ENCODE results near the gene TTC7B. TPM values are rescaled to one million over a fixed set of nuclear protein-coding genes. Genes with fewer than 3 reads are reported as not detected.

TTC7B gene
- total RNA-seq, 1 donor from 2014 or later: 40.4 TPM

DNA sequence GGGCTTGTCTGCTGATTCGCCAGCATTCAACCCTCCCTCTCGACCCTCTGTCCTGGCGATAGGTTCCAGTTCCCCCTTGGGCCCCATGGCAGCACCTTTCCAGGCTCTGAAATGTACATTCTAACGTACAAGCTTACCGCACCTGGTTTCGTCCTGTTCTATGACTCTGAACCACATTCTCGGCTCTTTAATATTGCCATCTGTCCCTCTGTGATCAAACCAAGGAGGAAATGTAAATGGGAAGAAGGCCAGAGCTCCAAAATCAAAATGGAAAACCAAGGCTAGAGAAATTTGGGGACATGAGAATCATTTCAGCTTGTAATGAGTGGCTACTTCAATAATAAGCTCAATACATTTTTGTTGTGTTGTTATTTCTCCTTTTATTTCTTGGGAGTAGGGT lies 117.2 kb downstream of the TTC7B start:
- no peaks in the 10 kb centered on the region for H3K9me3 Mint-ChIP-seq
- H3K27me3 Mint-ChIP-seq: no peaks in the 10 kb centered on the region
- no peak for DNase-seq (ENCODE audit: extremely low spot score, unreplicated experiment)
- no peak overlapping the region for H3K27ac Mint-ChIP-seq
- TF ChIP-seq, protein P1, sequence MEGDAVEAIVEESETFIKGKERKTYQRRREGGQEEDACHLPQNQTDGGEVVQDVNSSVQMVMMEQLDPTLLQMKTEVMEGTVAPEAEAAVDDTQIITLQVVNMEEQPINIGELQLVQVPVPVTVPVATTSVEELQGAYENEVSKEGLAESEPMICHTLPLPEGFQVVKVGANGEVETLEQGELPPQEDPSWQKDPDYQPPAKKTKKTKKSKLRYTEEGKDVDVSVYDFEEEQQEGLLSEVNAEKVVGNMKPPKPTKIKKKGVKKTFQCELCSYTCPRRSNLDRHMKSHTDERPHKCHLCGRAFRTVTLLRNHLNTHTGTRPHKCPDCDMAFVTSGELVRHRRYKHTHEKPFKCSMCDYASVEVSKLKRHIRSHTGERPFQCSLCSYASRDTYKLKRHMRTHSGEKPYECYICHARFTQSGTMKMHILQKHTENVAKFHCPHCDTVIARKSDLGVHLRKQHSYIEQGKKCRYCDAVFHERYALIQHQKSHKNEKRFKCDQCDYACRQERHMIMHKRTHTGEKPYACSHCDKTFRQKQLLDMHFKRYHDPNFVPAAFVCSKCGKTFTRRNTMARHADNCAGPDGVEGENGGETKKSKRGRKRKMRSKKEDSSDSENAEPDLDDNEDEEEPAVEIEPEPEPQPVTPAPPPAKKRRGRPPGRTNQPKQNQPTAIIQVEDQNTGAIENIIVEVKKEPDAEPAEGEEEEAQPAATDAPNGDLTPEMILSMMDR (conservative IDR thresholded peaks at IDR 0.05): no peak
- H3K4me3 Mint-ChIP-seq: no peak overlapping the region
- peaks cover 5% of the 10 kb centered on the region for H3K36me3 Mint-ChIP-seq
- H3K4me1 Mint-ChIP-seq (ENCODE audit: unreplicated experiment): peaks cover 32% of the 10 kb centered on the region

DNA sequence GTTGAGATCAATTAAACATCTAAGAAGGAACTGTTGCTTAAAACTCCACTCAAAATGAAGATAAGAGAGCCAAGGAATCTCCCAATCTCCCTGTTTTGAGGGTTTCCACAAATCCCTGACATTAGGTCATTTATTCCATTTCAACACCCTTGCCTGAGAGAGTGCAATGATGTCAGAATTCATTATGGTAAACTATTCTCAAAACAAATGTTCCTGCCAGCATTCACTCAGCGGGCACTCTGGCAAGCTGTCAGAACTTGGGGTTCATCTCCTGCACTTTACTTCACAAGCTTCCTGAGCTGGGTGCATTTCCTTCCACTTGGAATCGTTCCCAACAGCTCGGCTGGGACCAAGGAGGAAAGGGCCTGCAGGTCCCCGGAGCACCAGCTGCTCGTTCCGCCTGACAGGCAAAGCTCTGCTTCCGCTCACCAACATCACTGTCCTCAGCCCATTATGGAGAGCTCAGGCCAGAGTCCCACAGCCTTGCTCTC lies 117.8 kb downstream of the TTC7B start:
- Mint-ChIP-seq H3K4me1 (ENCODE audit: unreplicated experiment) (peaks cover 27% of the 10 kb centered on the region), H3K36me3 (peaks cover 5% of the 10 kb centered on the region), H3K27ac (no peak overlapping the region), H3K4me3 (no peak overlapping the region), H3K9me3 (no peaks in the 10 kb centered on the region), H3K27me3 (no peaks in the 10 kb centered on the region)
- TF ChIP-seq, protein P1 (conservative IDR thresholded peaks at IDR 0.05): no peak
- no peak for DNase-seq (ENCODE audit: extremely low spot score, unreplicated experiment)

DNA sequence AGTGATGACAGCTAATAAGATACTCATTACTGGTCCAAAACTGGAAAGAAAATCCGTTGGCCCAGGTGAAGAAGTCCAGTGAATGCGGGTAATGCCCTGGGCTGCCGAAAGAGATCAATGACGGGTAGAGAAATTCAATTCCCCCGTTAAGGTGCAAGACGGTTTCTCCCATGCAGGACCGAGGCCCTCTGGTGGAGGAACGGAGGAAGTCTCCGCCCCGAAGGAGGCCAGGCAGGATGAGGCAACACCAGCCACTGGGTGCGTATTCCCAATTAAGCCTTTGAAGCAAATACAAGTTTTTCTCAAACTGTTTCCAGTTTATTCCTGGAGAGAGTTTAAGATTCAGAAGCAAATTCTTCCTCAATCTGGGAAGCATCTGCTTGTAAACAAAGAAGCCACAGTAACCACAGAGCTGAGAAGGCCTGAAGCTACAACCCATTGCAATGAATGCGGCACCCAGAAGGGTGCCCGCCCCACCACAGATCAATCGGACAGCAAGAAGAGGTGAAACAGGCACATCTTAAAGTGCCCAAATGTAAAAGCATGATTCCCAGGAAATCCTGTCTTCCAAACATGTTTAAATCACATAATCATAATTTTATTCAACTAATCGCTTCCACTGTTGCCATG lies 118.5 kb downstream of the TTC7B start:
- H3K27ac Mint-ChIP-seq: peak overlapping the region; percentile 77
- TF ChIP-seq, protein P1 (conservative IDR thresholded peaks at IDR 0.05): peak; percentile 98
- no peak overlapping the region for H3K4me3 Mint-ChIP-seq
- H3K27me3 Mint-ChIP-seq: no peaks in the 10 kb centered on the region
- peaks cover 27% of the 10 kb centered on the region for H3K4me1 Mint-ChIP-seq (ENCODE audit: unreplicated experiment)
- DNase-seq (ENCODE audit: extremely low spot score, unreplicated experiment): peak; percentile 79
- peaks cover 5% of the 10 kb centered on the region for H3K36me3 Mint-ChIP-seq
- H3K9me3 Mint-ChIP-seq: no peaks in the 10 kb centered on the region

DNA sequence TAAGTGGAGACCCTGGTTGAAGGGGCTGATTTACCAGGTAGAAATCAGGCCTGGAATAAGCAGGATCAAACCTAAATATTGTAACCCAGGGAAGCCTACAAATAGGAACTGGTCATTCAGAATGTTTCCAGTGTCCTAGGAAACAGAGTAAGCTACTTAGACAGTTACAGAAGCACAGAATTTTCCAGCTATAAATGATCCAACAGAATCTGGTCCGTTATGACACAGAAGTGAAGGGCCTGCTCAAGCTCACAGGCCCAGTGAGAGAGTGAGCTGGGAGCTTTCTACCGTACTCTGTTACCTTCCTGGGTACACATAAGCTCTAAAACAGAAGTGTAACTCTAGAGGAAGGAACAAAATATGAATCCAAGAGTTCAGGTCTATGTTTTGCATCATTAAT lies 119.1 kb downstream of the TTC7B start:
- H3K36me3 Mint-ChIP-seq: peaks cover 5% of the 10 kb centered on the region
- TF ChIP-seq, protein P1 (conservative IDR thresholded peaks at IDR 0.05): no peak

DNA sequence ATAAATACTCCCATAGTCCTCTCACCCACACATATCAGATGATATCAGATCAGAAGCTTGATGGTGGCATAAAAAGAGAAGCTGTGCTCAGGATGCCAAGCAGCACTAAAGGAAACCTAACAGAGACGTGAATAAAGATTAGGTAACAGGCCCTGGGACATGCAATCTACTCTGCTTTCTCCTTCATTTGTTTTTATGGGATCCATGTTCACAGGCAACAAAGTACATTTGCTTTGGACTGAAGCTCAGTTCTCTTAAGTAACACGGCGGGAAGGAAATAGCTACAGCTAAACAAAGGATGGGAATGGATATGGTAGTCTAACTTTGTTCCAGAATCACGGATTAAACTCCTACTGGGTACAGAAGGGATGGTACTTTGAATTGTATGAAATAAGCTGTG lies 119.5 kb downstream of the TTC7B start:
- TF ChIP-seq, protein P1 (conservative IDR thresholded peaks at IDR 0.05): no peak
- Mint-ChIP-seq H3K9me3 (no peaks in the 10 kb centered on the region), H3K27me3 (no peaks in the 10 kb centered on the region), H3K4me3 (no peak overlapping the region), H3K27ac (no peak overlapping the region), H3K4me1 (ENCODE audit: unreplicated experiment) (peaks cover 27% of the 10 kb centered on the region), H3K36me3 (peaks cover 5% of the 10 kb centered on the region)
- no peak for DNase-seq (ENCODE audit: extremely low spot score, unreplicated experiment)

More for the DNA sequence above, 119.1 kb downstream of the TTC7B start:
- Mint-ChIP-seq H3K27me3 (no peaks in the 10 kb centered on the region), H3K9me3 (no peaks in the 10 kb centered on the region), H3K27ac (no peak overlapping the region), H3K4me3 (no peak overlapping the region), H3K4me1 (ENCODE audit: unreplicated experiment) (peaks cover 27% of the 10 kb centered on the region)
- no peak for DNase-seq (ENCODE audit: extremely low spot score, unreplicated experiment)

All from type B pancreatic cell (in vitro differentiated cells).